ENCODE data around the gene FGF14. TPM values are rescaled to one million over a fixed set of nuclear protein-coding genes. Genes with fewer than 3 reads are reported as not detected.
A peak's percentile ranks its signal among the peaks of the same experiment; 100 is the strongest.

The FGF14 gene
- total RNA-seq, 2 donors from 2014 or later, result 1.3 to 3.7 TPM

DNA sequence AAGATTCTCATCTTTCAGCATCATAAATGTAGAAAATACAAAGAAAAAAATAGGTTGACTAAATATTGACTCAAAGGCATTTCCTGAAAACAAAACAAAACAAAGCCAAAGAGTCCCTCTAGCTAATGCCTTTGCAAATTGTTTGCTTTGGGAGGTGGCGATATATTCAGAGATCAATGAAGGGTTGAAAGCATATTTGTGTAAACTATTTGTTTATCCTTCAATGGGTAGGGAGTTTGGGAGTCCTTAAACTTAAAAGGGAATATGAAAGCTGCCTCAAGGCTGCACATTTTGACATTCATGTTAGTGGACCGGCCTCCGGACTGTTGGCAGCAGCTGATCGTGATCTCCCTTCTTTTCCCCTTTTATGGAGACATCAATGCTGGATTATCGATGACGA, 691.9 kb downstream of the FGF14 start:
- no peak for ATAC-seq
- intact Hi-C loops (cut with DNase I), result no loop called here
- DNase-seq, result no peak

DNA sequence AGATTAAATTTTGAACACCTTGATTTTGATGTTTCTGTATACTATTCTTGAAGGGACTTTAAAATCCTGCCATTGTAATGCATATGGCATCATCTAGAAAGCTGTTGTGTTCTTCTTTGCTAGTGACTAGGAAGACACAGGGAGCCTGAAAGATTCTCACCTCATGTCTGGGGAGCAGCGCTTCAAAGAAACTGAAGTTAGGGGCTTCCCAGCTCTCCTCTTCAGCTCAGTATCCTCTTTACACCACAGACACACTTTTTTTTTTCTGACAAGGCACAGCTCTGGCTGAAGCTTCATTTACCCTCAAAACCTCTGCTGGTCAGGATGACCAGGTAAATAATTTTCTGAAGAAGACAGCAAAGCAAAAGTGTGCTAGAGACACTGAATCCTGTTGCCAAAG, 693.7 kb downstream of the FGF14 start:
- no peak for DNase-seq
- intact Hi-C loops (cut with DNase I), result no loop called here
- ATAC-seq, result no peak

DNA sequence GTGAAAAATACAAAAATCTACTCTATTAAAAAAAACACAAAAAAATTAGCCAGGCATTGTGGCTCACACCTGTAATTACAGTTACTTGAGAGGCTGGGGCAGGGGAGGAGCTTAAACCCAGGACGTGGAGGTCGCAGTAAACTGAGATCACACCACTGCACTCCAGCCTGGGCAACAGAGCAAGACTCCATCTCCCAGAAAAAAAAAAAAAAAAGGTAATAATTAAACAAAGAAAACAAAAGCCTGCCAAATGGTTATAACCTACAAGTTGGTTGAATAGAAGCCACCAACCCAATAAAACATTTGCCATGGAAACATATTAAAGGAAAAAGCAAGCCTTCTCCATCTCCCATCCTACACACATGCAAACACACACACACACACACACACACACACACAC, 694.2 kb downstream of the FGF14 start:
- ATAC-seq, result no peak
- intact Hi-C loops (cut with DNase I), result no loop called here
- no peak for DNase-seq

DNA sequence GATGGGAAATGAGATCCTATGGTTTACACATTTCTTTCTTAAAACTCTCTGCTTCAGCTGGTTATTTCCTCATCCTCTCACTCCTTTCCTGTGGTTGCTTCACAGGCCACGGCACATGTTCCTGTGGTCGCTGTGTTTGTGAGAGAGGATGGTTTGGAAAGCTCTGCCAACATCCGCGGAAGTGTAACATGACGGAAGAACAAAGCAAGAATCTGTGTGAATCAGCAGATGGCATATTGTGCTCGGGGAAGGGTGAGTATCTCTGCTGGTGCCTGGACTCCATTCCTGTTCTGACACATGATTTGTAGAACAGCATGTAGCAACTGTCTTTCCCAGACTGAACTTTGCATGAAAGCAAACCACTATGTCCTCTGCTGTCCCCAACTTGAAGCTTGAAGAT, 695.2 kb downstream of the FGF14 start:
- intact Hi-C loops (cut with DNase I), result no loop called here
- ATAC-seq (peak in 1 of 2 donors; percentile 80), DNase-seq (peak; percentile 24)

DNA sequence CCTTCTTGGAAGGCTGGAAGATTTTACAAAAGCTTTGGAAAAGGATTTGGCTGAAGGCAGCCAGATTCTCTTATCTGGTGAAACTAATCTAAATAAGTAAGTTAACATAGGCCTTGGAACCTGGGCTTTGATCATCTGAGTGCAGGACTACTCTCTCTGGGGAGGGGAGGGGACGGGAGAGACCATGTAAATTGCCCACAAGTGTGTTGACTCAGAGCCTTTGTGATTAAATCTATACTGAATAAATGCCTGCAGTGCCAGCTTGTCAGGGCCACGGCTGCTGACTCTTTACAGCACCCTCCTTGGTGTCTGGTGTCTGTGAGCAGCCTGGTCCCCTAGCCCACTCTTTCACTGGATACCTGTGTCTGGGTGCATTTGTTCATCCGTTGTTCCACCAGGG, 698.0 kb downstream of the FGF14 start:
- ATAC-seq (no peak), DNase-seq (no peak)
- intact Hi-C loops (cut with DNase I), result no loop called here

DNA sequence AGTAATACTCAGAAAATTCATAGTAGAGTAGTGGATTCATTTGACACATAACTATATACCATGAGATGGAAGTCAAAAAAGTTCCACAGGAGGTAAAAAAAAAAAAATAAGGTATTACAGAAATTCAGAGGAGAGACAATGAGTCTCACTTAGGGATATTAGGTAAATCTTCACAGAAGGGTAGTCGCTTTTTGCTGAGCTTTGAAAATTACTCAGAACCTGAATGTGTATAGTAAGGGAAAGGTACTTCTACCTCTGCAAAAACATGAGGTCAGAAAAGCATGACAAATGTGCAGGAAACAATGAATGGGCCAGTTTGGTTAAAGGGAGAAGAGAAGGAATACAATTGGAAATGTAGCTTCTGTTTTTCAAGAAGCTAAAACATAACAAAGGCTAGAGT, 698.8 kb downstream of the FGF14 start:
- intact Hi-C loops (cut with DNase I), result no loop called here
- ATAC-seq (no peak), DNase-seq (no peak)

DNA sequence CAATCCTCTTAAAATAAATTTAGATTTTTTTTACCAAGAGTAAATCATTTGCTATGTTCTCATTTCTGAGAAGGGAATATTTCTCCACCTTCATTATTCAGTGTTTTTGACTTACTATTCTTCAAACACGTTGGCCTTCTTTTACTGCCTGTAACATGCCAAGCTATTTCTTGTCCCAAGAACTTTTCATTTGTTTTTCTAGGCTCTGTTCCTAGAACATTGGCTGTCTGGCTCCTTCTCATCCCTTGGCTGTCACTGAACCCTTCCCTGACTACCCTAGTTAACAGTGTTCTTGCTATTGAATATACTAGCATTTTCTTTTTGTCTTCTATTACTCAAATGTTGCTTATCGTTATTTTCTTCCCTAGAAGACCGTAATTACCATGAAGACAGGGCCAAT, 701.2 kb downstream of the FGF14 start:
- DNase-seq (no peak), ATAC-seq (peak; percentile 89 to 96)
- intact Hi-C loops (cut with DNase I), result no loop called here

DNA sequence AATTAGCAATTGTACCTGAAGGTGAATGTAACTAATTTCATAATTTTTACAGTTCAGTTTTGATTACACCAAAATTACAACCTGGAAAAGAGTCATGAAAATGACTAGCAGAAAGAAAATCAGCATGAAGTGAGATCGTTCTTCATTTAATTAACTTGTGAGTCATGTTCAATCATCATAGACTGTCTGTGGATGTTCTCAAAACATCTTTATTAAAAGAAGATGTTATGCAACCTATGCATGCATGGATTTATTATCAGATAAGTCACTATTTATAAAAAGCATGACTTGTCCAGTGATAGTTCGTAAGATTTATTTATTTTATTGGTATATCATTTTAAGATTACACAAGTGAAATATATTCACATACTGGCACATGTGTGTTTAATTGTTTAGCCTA, 703.4 kb downstream of the FGF14 start:
- DNase-seq, result no peak
- intact Hi-C loops (cut with DNase I), result no loop called here
- ATAC-seq, result no peak

DNA sequence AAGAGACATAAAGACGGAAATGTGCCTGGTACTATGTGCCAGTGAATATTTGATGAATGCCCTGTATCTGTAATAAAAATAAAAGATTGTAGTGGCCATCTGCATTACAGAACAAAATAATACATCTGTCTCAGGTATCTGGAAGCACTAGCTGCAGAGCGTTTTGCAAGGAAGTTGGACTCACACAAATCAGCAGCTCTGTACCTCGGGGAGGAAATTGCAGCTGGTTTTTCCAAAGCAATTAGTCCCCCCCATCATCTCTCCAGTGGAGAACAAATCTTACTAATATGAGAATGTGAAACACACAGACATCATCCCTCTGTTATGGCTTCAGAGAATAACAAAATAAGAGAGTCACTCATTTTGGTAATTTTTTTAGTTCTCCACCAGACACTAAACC, 704.1 kb downstream of the FGF14 start:
- DNase-seq (no peak), ATAC-seq (no peak)
- intact Hi-C loops (cut with DNase I), result no loop called here

DNA sequence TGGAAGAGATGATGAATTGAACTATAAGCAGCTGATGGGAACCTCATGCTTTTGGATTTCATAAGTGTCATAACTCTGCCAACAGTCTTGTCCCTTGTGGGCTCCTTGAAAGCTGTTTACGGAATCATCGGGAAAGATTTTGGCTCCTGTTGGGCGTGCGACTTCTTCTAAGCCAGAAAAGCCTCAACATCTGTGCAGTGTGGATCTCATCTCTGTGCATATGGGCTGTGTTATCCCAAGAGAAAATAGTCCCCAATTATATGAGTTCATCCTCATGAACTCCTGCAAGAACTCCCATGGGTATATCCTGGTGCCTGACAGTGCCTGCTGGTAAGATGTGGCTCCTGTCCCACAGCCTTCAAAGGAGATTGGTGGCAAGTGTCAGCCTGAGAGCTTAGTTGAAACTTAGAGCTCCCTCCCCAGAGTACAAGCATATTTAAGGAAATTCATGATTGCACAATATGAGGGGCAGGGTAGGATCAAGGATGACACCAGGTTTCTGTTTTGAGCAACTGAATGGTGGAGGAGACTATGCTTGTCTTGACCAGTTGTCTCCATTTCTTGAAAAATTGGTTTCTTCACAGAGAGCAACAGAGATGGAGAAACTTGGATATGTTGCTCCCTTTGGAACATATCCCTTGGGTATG, 705.9 kb downstream of the FGF14 start:
- intact Hi-C loops (cut with DNase I), result no loop called here
- peak; percentile 25 to 44 for ATAC-seq
- no peak for DNase-seq

DNA sequence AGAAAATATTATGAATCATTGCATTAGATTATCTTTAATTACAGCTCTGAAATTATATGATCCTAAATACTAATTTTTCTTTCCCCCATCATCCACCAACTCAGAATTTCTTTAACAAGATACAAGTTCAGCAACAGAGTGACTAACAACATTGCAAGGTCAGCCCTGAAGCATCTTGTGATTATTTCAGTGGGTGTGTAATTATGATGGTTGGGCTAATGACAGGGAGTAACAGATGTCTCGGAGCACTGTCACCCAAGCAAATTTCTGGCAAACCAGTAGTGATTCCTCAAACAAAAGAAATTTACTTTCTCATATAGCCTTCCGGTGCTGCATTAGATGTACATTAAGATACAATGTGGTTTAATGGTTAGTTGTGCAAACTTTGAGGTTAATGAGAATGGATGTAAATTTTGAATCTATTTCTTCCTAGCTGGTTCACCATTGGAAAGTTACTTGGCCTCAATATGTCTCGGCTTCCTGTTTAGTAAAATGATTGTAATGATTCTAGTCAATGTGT, 710.4 kb downstream of the FGF14 start:
- intact Hi-C loops (cut with DNase I), result no loop called here
- ATAC-seq, result no peak
- DNase-seq, result no peak

DNA sequence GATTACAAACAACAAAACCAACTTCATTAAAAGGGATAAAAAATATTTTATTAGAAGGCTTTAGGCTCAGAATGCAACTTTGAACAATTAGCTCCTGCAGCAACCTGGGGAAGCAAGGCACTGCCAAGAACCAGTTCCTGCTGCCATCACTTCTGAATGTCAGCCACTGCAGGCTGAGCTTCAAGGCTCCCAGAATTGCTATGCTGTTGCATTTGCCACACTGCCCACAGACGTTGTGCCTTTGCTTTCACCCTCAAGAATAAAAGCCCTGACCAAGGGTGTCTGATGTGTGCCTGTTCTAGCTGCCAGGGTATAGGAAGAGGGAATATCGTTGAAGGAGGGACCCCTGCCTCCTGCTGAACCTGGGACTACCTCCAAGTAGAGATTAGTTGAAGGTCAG, 711.0 kb downstream of the FGF14 start:
- intact Hi-C loops (cut with DNase I), result no loop called here
- no peak for DNase-seq
- no peak for ATAC-seq

DNA sequence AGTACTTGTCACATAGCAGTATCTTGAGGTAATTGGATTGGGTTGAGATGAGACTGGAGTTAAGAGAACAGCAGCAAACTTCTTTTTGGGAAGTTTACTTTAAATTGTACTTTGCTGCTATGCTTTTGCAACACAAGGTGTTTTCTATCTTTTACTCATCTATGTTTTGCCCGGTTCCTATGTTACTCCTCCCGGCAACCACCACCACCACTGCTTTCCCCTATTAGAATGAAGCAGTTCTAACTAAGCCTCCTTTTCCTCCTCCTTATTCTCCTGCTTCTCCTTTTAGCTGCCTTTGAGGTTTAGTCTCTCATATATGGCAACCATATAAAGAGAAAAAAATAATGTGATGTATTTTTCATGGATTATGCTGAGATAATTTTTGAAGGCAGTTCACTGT, 715.8 kb downstream of the FGF14 start:
- intact Hi-C loops (cut with DNase I), result no loop called here
- ATAC-seq, result no peak

DNA sequence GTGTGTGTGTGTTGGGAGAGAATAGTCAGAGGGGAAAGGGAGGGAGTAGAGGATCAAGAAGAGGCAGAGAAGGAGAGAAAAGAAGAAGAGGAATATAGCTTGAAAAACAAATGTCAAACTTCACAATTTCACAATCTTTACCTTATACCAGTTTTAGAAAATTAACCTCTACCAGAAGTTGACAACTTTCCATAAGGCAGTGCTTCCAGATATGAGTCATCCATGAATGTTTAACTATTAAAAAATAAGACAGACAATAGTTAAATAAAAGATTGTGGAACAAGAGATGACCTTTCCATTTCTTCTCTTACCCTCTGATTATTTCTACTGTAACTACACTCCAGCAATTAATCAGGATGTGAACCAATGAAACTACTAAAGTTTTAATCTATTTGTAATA, 720.0 kb downstream of the FGF14 start:
- intact Hi-C loops (cut with DNase I), result no loop called here
- DNase-seq (no peak), ATAC-seq (no peak)

More for the DNA sequence above, 715.8 kb downstream of the FGF14 start:
- DNase-seq, result no peak

DNA sequence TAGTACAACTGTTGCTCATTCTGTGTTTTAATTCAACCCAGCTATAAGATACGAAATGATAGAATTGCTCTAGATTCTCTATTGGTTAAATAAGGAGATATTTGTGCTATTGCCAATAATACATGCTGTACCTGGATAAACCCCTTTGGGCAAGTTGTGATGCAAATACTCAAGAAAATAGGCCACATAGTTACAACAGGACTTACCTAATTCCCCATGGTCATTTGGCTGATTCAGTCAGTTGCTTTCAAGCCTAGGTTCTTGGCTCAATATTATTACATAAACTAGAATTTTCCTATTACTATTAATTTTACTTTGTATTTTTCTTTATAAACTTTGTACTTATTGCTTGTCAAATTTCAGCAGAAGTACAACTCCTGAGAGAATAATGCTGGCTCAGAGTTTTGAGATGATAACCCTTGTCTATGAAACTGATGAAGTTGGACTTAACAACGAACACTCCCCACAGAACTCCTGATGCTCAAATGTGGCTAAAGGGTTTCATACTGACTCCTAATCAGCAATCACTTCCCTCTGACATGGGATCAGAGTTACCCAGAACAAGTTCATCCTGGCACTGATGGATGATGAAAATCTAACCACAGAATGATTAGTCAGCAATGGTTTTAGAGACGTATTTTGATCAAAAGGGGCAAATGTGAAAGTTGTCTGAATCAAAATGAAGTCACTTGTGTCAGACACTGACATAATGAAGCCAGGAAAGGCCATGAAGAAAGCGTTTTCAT, 728.3 kb downstream of the FGF14 start:
- no peak for ATAC-seq

DNA sequence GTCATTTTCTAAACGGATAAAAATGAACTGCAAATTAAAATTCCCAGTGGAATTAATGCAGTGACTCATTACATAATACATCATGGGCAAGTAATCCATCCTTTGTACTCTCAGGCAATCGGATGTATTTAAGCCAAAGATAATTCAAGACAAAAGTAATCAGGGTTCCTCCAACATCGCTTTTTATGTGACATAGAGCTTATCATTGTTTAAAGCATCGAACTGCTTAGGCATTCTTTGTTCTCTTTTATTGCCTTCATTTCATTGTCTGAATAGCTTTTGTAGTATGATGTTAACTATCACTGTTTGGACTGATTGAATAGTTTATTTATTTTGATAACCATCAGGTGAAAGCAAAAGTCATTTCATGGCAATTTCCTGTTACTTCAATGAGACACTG, 740.0 kb downstream of the FGF14 start:
- intact Hi-C loops (cut with DNase I), result no loop called here
- DNase-seq (no peak), ATAC-seq (no peak)

More for the DNA sequence above, 728.3 kb downstream of the FGF14 start:
- intact Hi-C loops (cut with DNase I), result no loop called here
- no peak for DNase-seq

Small RNA genes lying within 50 kb of the gene (microRNA-seq; reads per million reads assigned to microRNA genes)
- gene MIR2681 (2.6 to 6.0 reads per million in 2 donors), gene MIR4705 (0.60 to 4.4 reads per million in 2 donors)

Other genes with a start within 250 kb of the FGF14 start
- 10 to 100 TPM; 33.0 to 39.1 TPM for gene TPP2, start 194.9 kb upstream of the FGF14 start, total RNA-seq